Adrenal gland (tissue), 12 donors: ENCODE measurements around the gene FMOD. TPM values are rescaled to one million over a fixed set of nuclear protein-coding genes. Genes with fewer than 3 reads are reported as not detected.
A peak's percentile ranks its signal among the peaks of the same experiment; 100 is the strongest.

Experiments used
- DNase-seq, 7 donors: peaks; one replicate each; pipeline ENCODE4 v3.0.0-alpha.2; 2019 to 2020
- H3K27ac ChIP-seq, 5 donors: fragments of 200-600 bp; sonication (generic) in 4 of 5; 1 replicate in 3 of 5; 2 replicates in 2 of 5; pipeline versions ENCODE4 v1.5.1 to v1.8.0; 2016 to 2020; ENCODE audit warnings: mild to moderate bottlenecking in 1 of 5
- H3K27me3 ChIP-seq: fragments of 200-600 bp; 2 replicates; pipeline ENCODE4 v1.8.0; 2021
- H3K36me3 ChIP-seq, 2 donors: fragments of 200-600 bp; replicated peaks in 1 of 2; 1 replicate in 1 of 2; 2 replicates in 1 of 2; pipeline versions ENCODE4 v1.5.1 to v1.8.0; 2018 to 2022
- H3K4me1 ChIP-seq, 2 donors: fragments of 200-600 bp; replicated peaks in 1 of 2; 1 replicate in 1 of 2; 2 replicates in 1 of 2; pipeline versions ENCODE4 v1.5.1 to v1.8.0; 2018 to 2021
- H3K4me3 ChIP-seq, 4 donors: fragments of 200-600 bp; sonication (generic) in 3 of 4; one replicate each; pipeline ENCODE4 v1.5.1; 2016 to 2018
- H3K9me3 ChIP-seq, 3 donors: fragments of 200-600 bp; sonication (generic) in 1 of 3; replicated peaks in 1 of 3; 1 replicate in 2 of 3; 2 replicates in 1 of 3; pipeline versions ENCODE4 v1.5.1 to v1.8.0; 2016 to 2021
- CTCF ChIP-seq, 6 experiments: fragments of 450-650 bp in 4 of 6; fragments of 200-600 bp in 2 of 6; sonication (generic) in 1 of 6; IDR thresholded peaks; 1 replicate in 5 of 6; 2 replicates in 1 of 6; pipeline versions ENCODE4 v1.5.1 to v1.8.0; 2016 to 2021; ENCODE audit warnings: antibody characterized with exemption in 6 of 6, mild to moderate bottlenecking in 2 of 6, moderate library complexity in 1 of 6
- POLR2A ChIP-seq, 2 donors: fragments of 450-650 bp; IDR thresholded peaks; one replicate each; pipeline ENCODE4 v1.6.1; 2017; ENCODE audit warnings: antibody characterized with exemption in 2 of 2, mild to moderate bottlenecking in 2 of 2, moderate library complexity in 1 of 2
- WGBS, 4 donors: extraction: QIAGEN DNeasy Blood & Tissue Kit in 2 of 4; methylation state at CpG; one replicate each; pipeline versions ENCODE4 v1.1.5 to v1.1.7; 2013 to 2017; 5-methylcytosine and 5-hydroxymethylcytosine counted together
- intact Hi-C, 2 donors: fragments of 100-400 bp; cut with DNase I; formaldehyde crosslinking; loops; one replicate each; pipeline versions ENCODE4 v1.14.1 to v1.15.0; 2022 to 2023
- polyA plus RNA-seq, 3 donors: library from polyadenylated mRNA; stranded (reverse); fragments of 200-250 nt in 2 of 3; fragments of 350-450 nt in 1 of 3; fragmentation: Illumina TruSeq in 1 of 3; extraction: RNeasy Lipid Tissue Mini Kit (QIAGEN cat#74804) in 1 of 3; gene quantifications; one replicate each; pipeline ENCODE4 v1.2.3, GENCODE V29; 2013 to 2014
- total RNA-seq, 9 donors: library from RNA; depleted of rRNA in 4 of 9; stranded (reverse); fragments of >200 nt in 4 of 9; fragments of 120-200 nt in 1 of 9; fragmentation: NEBNext Ultra II Directional in 1 of 9; extraction: Animal tissue kit (Norgen Biotek cat#: 25700) in 1 of 9; gene quantifications; one replicate each; pipeline versions ENCODE4 v1.1.0 to v1.2.4, GENCODE V29; 2013 to 2023
- donor health status: healthy with polysubstance abuse.
- donor health status: Bipolar disorder and iron deficiency.
- donor health status: DM: yes; HTN: yes; CAD: no.
- donor health status: DM: no; HTN: no; CAD: no.
- donor health status: DM: no; HTN: no; CAD: no.
- donor health status: DM: yes; HTN: yes; CAD: no.

Gene FMOD
- total and polyA plus RNA-seq, 12 donors = 6.6 to 231 (median 18.8) TPM

- no peak for TF ChIP-seq CTCF (IDR thresholded peaks at IDR 0.05)
- no peak for TF ChIP-seq POLR2A (IDR thresholded peaks at IDR 0.05)
- DNase-seq = no peak
- no peak overlapping the region for H3K4me3 ChIP-seq
- H3K36me3 ChIP-seq = no peaks in the 10 kb centered on the region
- H3K4me1 ChIP-seq = no peaks in the 10 kb centered on the region
- intact Hi-C loops = no loop called here
- H3K9me3 ChIP-seq = no peaks in the 10 kb centered on the region
- peak overlapping the region in 1 of 5 donors; percentile 46 for H3K27ac ChIP-seq
- 42 to 63% (median 56%) methylated on average over 2 of the region's 2 CpGs for WGBS, 4 donors
- H3K27me3 ChIP-seq = no peaks in the 10 kb centered on the region
Observed at GRCh38 chr1:203354246-203354645, 3.3 kb upstream of the FMOD start.

- Histone ChIP-seq H3K27me3 (no peaks in the 10 kb centered on the region), H3K36me3 (no peaks in the 10 kb centered on the region), H3K9me3 (no peaks in the 10 kb centered on the region), H3K27ac (no peak overlapping the region), H3K4me1 (no peaks in the 10 kb centered on the region), H3K4me3 (no peak overlapping the region)
- intact Hi-C loops = no loop called here
- DNase-seq = peak in 1 of 7 donors; percentile 15
- WGBS, 4 donors = 69 to 74% (median 72%) methylated on average over 8 of the region's 8 CpGs
- TF ChIP-seq CTCF (IDR thresholded peaks at IDR 0.05) = no peak
- no peak for TF ChIP-seq POLR2A (IDR thresholded peaks at IDR 0.05)
Observed at GRCh38 chr1:203353486-203353885, 2.6 kb upstream of the FMOD start.

GRCh38 chr1:203349773-203350524 is 973 bp downstream of the FMOD start:
- Histone ChIP-seq H3K27me3 (no peaks in the 10 kb centered on the region), H3K9me3 (no peaks in the 10 kb centered on the region), H3K4me1 (no peaks in the 10 kb centered on the region), H3K27ac (peak overlapping the region in 1 of 5 donors; percentile 79), H3K4me3 (peak overlapping the region in 1 of 4 donors; percentile 32), H3K36me3 (no peaks in the 10 kb centered on the region)
- WGBS, 4 donors = 72 to 88% (median 83%) methylated on average over 2 to 4 of the region's 4 CpGs
- TF ChIP-seq POLR2A (IDR thresholded peaks at IDR 0.05) = no peak
- no peak for TF ChIP-seq CTCF (IDR thresholded peaks at IDR 0.05)
- intact Hi-C loops = no loop called here
- no peak for DNase-seq

- no peak for DNase-seq
- 96 to 100% (median 99%) methylated on average over 1 of the region's 1 CpG for WGBS, 4 donors
- Histone ChIP-seq H3K27me3 (no peaks in the 10 kb centered on the region), H3K4me3 (no peak overlapping the region), H3K27ac (no peak overlapping the region), H3K36me3 (no peaks in the 10 kb centered on the region), H3K4me1 (no peaks in the 10 kb centered on the region), H3K9me3 (no peaks in the 10 kb centered on the region)
- intact Hi-C loops = no loop called here
- TF ChIP-seq POLR2A (IDR thresholded peaks at IDR 0.05) = no peak
- TF ChIP-seq CTCF (IDR thresholded peaks at IDR 0.05) = no peak
Observed at GRCh38 chr1:203349166-203349565, 1.8 kb downstream of the FMOD start.
